H1 (cell line): ENCODE results near the gene LHPP.

ENCODE experiments used
- EZH2 ChIP-seq: fragments of 200-600 bp; sonication (generic); IDR thresholded peaks from 2 replicates; pipeline ENCODE4 v1.7.1; 2012; ENCODE audit warnings: low read depth, mild to moderate bottlenecking, moderate library complexity, low read length, inconsistent platforms; ENCODE audit not compliant: severe bottlenecking
- NRF1 ChIP-seq: IDR thresholded peaks from 2 replicates; pipeline ENCODE4 v1.6.1; 2011; ENCODE audit warnings: mild to moderate bottlenecking, low read depth, low read length, improper control_type of control experiment
- POLR2A ChIP-seq, 2 experiments: IDR thresholded peaks; 1 replicate in 1 of 2; 2 replicates in 1 of 2; pipeline ENCODE4 v1.6.1; 2011; ENCODE audit warnings: low read depth in 2 of 2, low read length in 2 of 2, mild to moderate bottlenecking in 2 of 2; ENCODE audit errors: control extremely low read depth in 1 of 2
- TF ChIP-seq, protein P1 (sequence below), 3 experiments: IDR thresholded peaks; 1 replicate in 2 of 3; 2 replicates in 1 of 3; pipeline versions ENCODE4 v1.5.1 to v1.6.1; 2011; ENCODE audit warnings: low read length in 3 of 3, mild to moderate bottlenecking in 3 of 3, inconsistent platforms in 2 of 3, low read depth in 1 of 3, moderate library complexity in 1 of 3; ENCODE audit not compliant: insufficient read depth in 1 of 3; ENCODE audit errors: control extremely low read depth in 1 of 3

DNA sequence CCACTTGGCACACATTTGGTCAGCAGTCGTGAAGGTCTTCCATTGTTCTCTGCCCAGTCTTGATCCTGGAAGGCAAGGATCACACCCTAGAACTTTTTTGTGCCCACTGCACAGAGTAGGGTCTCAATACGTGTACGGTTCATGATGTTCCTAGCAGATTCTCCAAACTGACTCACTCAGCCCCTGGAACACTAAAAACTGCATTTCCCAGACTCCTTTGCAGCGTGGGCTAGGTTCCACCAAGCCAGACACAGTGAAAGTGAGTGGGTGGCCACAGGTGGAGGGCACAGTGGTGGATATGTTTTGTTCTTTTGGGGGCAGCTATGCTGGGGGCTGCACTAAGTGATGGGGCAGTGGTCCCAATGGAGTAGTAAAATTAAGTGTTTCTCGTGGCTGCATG lies 1.5 kb upstream of the LHPP start:
- TF ChIP-seq NRF1 (no peak), POLR2A (IDR thresholded peaks at IDR 0.05; ENCODE audit: control extremely low read depth in 1 of 2, low read depth in 2 of 2, low read length in 2 of 2) (no peak), EZH2 (no peak)
- TF ChIP-seq, protein P1, sequence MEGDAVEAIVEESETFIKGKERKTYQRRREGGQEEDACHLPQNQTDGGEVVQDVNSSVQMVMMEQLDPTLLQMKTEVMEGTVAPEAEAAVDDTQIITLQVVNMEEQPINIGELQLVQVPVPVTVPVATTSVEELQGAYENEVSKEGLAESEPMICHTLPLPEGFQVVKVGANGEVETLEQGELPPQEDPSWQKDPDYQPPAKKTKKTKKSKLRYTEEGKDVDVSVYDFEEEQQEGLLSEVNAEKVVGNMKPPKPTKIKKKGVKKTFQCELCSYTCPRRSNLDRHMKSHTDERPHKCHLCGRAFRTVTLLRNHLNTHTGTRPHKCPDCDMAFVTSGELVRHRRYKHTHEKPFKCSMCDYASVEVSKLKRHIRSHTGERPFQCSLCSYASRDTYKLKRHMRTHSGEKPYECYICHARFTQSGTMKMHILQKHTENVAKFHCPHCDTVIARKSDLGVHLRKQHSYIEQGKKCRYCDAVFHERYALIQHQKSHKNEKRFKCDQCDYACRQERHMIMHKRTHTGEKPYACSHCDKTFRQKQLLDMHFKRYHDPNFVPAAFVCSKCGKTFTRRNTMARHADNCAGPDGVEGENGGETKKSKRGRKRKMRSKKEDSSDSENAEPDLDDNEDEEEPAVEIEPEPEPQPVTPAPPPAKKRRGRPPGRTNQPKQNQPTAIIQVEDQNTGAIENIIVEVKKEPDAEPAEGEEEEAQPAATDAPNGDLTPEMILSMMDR (IDR thresholded peaks at IDR 0.05; ENCODE audit: control extremely low read depth in 1 of 3, insufficient read depth in 1 of 3, low read depth in 1 of 3, low read length in 3 of 3), result no peak
